Retina (tissue), 1 donor: Measurements from ENCODE around the gene IL17B.

Experiments used
- DNase-seq: peaks from one replicate; pipeline ENCODE4 v3.0.0-alpha.2; 2016

Gene IL17B

GRCh38 chr5:149353911-149354310, 25.2 kb downstream of the IL17B start:
- no peak for DNase-seq

GRCh38 chr5:149352169-149352568, 26.9 kb downstream of the IL17B start:
- no peak for DNase-seq

DNA sequence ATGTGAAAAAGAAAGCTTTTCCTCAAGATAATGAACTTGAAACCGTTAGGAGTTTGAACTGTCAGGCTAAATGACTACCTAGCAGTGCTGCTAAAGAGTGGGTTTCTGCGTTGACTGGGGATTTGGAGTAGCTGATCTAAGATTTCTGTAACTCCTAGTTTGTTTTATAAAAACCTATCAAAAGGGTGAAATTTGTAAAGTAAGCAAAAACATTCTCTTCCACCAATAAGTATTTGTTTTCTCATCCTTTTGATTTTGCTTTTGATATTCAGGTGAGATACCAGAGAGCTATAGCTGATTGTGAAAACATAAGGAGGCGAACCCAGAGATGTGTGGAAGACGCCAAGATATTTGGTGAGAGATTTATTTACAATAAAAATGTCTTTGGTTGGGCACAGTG, 29.7 kb downstream of the IL17B start:
- no peak for DNase-seq

DNA sequence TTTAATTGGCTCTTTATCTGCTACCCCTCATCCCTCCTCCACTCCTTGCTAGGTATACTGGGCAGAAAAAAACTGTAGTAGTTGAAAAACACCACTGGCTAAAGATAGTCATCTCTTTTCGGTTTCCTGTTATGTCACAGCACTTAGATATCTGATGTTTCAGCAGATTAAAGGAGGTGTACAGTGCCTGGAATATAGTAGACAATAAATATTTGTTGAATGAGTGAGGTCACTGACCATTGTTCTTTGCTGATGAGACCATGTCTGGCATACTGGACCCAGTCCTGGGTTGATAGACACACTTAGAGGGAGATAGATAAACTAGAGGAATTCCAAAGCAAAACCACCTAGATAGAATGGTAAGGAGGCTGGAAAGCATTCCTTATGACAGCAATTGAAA, 30.6 kb downstream of the IL17B start:
- no peak for DNase-seq

DNA sequence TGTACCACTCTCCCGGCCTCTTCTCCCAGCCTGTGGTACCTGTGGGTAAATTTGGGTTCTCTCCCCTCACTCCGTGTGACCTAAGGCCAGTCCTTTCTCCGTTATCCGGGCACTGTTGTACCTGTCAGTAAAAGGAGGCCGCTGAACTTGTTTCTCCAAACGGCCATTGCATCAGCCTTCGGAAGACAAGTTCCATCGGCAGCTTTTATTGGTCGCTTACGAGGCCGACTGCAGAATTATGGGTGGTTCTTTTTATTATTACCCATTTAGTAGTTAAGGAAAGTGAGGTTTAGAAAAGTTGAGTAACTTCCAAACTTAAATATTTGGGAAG, 33.2 kb downstream of the IL17B start:
- DNase-seq, result no peak

- DNase-seq, result peak; percentile 93
These were observed 33.8 kb downstream of the IL17B start, which contains the start of gene GRPEL2 for GRCh38 chr5:149345147-149345891. TSS of gene GRPEL2 (plus strand) at chr5:149345499. CDS start at chr5:149345540, 41 bp downstream.

- DNase-seq, result no peak
These were observed 34.9 kb downstream of the IL17B start for GRCh38 chr5:149344151-149344550.

DNA sequence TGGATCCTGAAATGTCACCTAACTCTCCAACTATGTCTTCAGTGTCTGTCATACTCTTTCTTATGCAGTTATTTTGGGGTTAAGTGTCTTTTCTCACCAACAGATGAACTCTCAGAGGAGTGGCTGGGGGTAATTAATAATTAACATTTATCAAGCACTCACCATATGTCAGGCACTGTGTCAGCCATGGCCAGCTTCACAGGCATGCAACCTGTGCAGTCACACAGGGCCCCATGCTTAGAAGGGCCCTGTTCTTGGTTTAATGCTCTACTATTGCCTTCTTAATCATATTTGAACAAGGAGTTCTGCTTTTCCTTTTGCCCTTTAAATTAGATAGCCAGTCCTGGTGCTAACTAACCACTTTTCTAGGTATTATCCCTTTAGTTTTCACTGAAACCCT, 37.2 kb downstream of the IL17B start:
- DNase-seq, result no peak

GRCh38 chr5:149340920-149341319, 38.2 kb downstream of the IL17B start:
- no peak for DNase-seq

DNA sequence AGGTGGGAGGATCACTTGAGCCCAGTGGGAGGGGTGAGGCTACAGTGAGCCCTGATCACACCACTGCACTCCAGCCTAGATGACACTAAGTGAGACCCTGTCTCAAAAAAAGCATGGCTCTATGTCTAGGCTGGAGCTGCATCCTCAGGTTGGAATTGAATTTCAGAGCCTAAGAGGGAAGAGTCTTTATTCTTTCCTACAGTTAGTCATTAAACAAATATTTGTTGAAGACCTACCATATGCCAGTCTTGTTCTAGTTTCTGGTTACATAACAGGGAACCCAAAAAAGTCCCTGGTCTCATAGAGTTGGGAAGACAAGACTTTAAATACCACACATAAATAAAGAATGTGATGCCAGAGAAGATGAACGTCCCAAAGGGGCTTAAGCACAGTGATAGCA, 40.7 kb downstream of the IL17B start:
- DNase-seq, result no peak

DNA sequence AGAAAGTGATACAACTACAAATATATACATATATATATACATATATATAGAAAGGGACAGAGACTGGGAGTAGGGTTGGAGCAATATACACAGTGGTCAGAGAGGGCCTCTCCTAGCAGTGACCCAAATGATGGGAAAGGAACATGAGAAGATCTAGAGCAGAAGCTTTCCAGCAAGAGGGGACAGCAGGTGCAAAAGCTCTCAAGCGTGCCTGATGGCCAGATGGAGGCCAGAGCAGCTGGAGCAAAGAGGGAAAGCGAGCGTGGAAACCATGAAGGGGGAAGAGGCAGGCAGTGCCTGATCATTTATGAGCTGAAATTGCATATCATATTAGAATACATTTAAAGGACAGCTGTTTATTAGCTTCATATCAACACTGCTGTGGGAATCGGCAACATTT, 41.4 kb downstream of the IL17B start:
- DNase-seq, result peak; percentile 75

GRCh38 chr5:149333711-149334443, 45.2 kb downstream of the IL17B start:
- no peak for DNase-seq

GRCh38 chr5:149328177-149328576, 50.9 kb downstream of the IL17B start:
- DNase-seq, result no peak

DNA sequence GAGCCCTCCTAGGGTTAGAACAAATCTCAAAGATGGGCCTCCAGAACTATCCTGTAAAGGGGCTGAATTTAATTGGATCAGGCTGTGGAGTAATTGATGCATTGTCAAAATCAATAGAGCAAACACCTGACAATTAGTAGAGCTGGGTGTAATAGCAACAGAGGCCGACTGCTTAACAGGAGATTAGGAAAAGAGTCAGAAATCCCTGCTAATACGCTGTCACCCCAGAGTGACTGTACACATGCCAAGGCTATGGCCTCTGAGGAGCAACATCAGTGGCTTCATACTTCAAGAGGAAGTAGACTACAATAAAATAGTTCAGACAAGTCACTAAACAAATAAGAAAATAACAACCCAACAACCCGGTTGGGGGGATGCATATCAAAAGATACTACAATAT, 52.5 kb downstream of the IL17B start:
- DNase-seq, result no peak

DNA sequence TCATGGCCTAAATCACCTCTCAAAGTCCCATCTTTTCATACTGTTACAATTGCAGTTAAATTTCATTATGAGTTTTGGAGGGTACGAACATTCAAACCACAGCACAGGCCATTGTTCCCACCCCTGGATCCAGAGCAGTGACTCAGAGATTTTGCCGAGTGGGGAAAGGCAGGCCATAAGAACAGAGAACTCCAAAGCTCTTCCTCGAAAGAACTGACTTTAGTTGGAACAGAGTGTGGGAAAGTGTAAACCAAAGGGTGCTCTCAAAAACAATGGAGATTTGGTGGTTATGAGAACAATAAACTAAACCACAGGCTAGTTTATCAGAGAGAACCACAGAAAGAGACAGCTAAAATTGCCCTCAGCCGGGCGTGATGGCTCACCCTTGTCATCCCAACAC, 53.2 kb downstream of the IL17B start:
- no peak for DNase-seq

- DNase-seq, result no peak
These were observed 53.8 kb downstream of the IL17B start for GRCh38 chr5:149325166-149325735.

DNA sequence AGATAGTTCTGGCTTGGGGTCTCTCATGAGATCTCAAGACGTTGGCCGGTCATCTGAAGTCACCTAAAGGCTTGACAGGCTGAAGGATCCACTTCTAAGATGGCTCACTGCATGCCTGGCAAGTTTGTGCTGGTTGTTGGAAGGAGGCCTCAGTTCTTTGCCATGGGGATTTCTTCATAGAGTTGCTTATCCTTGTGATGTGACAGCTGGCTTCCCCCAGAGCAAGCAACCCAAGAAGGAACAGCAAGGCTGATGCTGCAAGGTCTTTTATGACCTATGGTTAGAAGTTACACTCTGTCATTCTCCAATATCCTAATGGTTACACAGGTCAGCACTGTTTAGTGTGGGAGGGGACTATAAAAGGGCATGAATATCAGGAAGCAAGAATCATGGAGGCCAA, 54.5 kb downstream of the IL17B start:
- DNase-seq, result no peak
